ENCODE measurements around the gene MROH7.

The MROH7 gene

GRCh38 chr1:54640361-54640760 lies 1.2 kb upstream of the MROH7 start:
- POLR2A ChIA-PET (ENCODE audit: low non-redundant PET) = no interaction called here
- no peak overlapping the region for H3K27ac ChIP-seq
- DNase-seq (ENCODE audit: low spot score) = no peak
- no peak for TF ChIP-seq CTCF (conservative IDR thresholded peaks at IDR 0.05; ENCODE audit: low read depth)
- CTCF ChIA-PET = interaction anchor here (0.6 to 0.7 kb wide), 2 partner anchors 443 to 1024 kb away, joined by 3 read pairs; no protein-coding TSS in a partner anchor

GRCh38 chr1:54643736-54644135 lies 2.1 kb downstream of the MROH7 start:
- POLR2A ChIA-PET (ENCODE audit: low non-redundant PET) = no interaction called here
- DNase-seq (ENCODE audit: low spot score) = no peak
- no peak overlapping the region for H3K27ac ChIP-seq
- CTCF ChIA-PET = interaction anchor here (0.5 kb wide), 1 partner anchor 668 kb away, joined by 3 read pairs; no protein-coding TSS in a partner anchor
- no peak for TF ChIP-seq CTCF (conservative IDR thresholded peaks at IDR 0.05; ENCODE audit: low read depth)

GRCh38 chr1:54645806-54646676 lies 4.5 kb downstream of the MROH7 start:
- no peak for DNase-seq (ENCODE audit: low spot score)
- POLR2A ChIA-PET (ENCODE audit: low non-redundant PET) = no interaction called here
- CTCF ChIA-PET = no interaction called here

GRCh38 chr1:54649130-54649898 lies 7.7 kb downstream of the MROH7 start:
- POLR2A ChIA-PET (ENCODE audit: low non-redundant PET) = no interaction called here

More at GRCh38 chr1:54645806-54646676, 4.5 kb downstream of the MROH7 start:
- no peak overlapping the region for H3K27ac ChIP-seq
- TF ChIP-seq CTCF (conservative IDR thresholded peaks at IDR 0.05; ENCODE audit: low read depth) = no peak

GRCh38 chr1:54649921-54650320 lies 8.3 kb downstream of the MROH7 start:
- POLR2A ChIA-PET (ENCODE audit: low non-redundant PET) = no interaction called here
- CTCF ChIA-PET = no interaction called here

More at GRCh38 chr1:54649130-54649898, 7.7 kb downstream of the MROH7 start:
- DNase-seq (ENCODE audit: low spot score) = no peak
- no peak for TF ChIP-seq CTCF (conservative IDR thresholded peaks at IDR 0.05; ENCODE audit: low read depth)
- H3K27ac ChIP-seq = no peak overlapping the region
- CTCF ChIA-PET = no interaction called here

More at GRCh38 chr1:54649921-54650320, 8.3 kb downstream of the MROH7 start:
- no peak for TF ChIP-seq CTCF (conservative IDR thresholded peaks at IDR 0.05; ENCODE audit: low read depth)
- no peak for DNase-seq (ENCODE audit: low spot score)
- H3K27ac ChIP-seq = no peak overlapping the region

Data from RWPE1 (cell line).